ENCODE results near the gene TMEM170A. TPM values are rescaled to one million over a fixed set of nuclear protein-coding genes. Genes with fewer than 3 reads are reported as not detected.

The TMEM170A gene
- total RNA-seq (10 to 100 TPM; 20.7 to 29.0 (median 24.2) TPM), polyA plus RNA-seq (10 to 100 TPM in 1 of 2 donors, 1 to 10 TPM in 1; 8.6 to 14.8 TPM)
- long read RNA-seq, donor 1, full-length matches to known transcripts: 22 of 31 reads
- long read RNA-seq, donor 1, partial matches to known transcripts: 1 of 31 reads
- long read RNA-seq, donor 1, other reads (novel, unspliced or antisense): 8 of 31 reads
- long read RNA-seq, donor 2, full-length matches to known transcripts: 22 of 37 reads
- long read RNA-seq, donor 2, partial matches to known transcripts: 8 of 37 reads
- long read RNA-seq, donor 2, other reads (novel, unspliced or antisense): 7 of 37 reads
- long read RNA-seq, donor 3, full-length matches to known transcripts: 6 of 12 reads
- long read RNA-seq, donor 3, partial matches to known transcripts: 0 of 12 reads
- long read RNA-seq, donor 3, other reads (novel, unspliced or antisense): 6 of 12 reads

DNA sequence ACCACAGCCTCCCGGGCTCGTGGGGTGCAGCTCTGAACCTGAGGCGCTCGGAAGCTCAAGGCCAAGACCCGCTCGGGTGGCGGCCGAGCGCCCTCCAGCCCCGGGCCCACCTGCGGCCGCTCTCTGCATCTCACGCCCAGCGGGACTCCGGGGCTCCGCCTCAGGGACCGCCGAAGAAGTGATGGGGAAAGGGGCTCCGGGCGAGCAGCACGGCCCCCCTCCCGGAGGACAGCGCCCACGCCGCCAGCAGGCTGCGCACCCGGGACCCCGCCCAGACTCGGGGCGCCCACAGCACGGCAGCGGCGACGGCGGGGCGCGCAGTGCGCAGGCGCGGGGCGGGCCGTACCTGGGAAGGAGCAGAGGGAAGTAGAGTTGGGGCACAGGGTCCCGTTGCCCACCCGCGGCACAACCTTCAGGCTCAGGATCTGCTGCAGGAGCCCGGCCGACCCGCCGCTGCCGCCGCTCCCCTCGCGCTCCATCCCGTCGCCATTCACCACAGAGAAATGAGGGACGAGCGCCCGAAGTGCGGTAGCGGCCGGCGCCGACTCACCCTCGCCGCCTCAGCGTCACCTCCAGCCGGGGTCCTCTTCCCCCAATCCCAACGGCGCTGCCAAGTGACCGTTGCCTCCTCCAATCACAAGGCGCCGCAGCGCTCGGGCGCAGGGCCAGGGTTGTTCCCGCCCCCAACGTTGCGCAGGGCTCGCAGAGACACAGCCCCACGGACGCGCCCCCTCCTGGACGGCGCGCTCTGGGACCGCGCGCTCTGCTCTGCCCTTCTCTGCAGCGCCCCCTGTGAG is at the start of gene TMEM170A:
TMEM170A (minus strand) TSS at position 568 of the 797 bp plus-strand sequence; CDS start at position 479, 89 bp downstream.
- Histone ChIP-seq H3K27me3 (no peaks in the 10 kb centered on the region), H3K4me3 (peak within 1 kb of the TSS; percentile 98), H3K36me3 (no peaks in the 10 kb centered on the region), H3K4me1 (ENCODE audit: insufficient read depth) (no peaks in the 10 kb centered on the region), H3K27ac (peak within 1 kb of the TSS; percentile 92 to 95), H3K9me3 (no peaks in the 10 kb centered on the region)
- intact Hi-C loops (cut with DNase I): no loop called here
- 0 to 1% (median 0%) methylated on average over 37 to 88 of the region's 89 CpGs for WGBS, 3 donors
- peak; percentile 100 for DNase-seq
- TF ChIP-seq EP300 (IDR thresholded peaks at IDR 0.05) (peak; percentile 8), POLR2A (IDR thresholded peaks at IDR 0.05) (peak; percentile 94), CTCF (IDR thresholded peaks at IDR 0.05) (peak; percentile 100)

- WGBS, 3 donors: 43 to 49% (median 44%) methylated on average over 7 of the region's 7 CpGs
- DNase-seq: no peak
- no peak overlapping the region for H3K4me3 ChIP-seq
- intact Hi-C loops (cut with DNase I): no loop called here
- TF ChIP-seq POLR2A (IDR thresholded peaks at IDR 0.05) (no peak), CTCF (IDR thresholded peaks at IDR 0.05) (no peak), EP300 (IDR thresholded peaks at IDR 0.05) (no peak)
- H3K36me3 ChIP-seq: no peaks in the 10 kb centered on the region
- no peaks in the 10 kb centered on the region for H3K9me3 ChIP-seq
- H3K4me1 ChIP-seq (ENCODE audit: insufficient read depth): no peaks in the 10 kb centered on the region
- no peak overlapping the region for H3K27ac ChIP-seq
- no peaks in the 10 kb centered on the region for H3K27me3 ChIP-seq
Observed at GRCh38 chr16:75506574-75506973, 42.1 kb upstream of the TMEM170A start.

DNA sequence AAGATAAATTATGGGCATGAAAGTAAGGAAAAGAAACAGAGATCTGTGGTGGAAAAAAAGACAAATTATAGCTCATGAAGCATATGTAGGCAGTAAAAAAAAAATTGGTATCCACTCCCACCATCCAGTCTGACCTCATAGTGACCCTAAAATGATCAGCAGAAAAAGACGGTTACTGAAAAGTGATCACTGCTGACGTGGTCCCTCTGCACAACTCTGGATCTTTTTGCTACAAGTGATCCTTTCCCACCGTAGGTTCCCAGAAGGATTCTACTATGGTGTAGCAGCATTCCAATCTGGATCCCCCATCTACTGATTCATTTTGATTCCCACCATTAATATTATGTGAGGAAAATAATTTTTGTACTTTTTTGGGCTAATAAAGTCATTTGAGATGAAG is 41.6 kb upstream of the TMEM170A start:
- no peak overlapping the region for H3K4me3 ChIP-seq
- TF ChIP-seq EP300 (IDR thresholded peaks at IDR 0.05): no peak
- no peak for TF ChIP-seq POLR2A (IDR thresholded peaks at IDR 0.05)
- TF ChIP-seq CTCF (IDR thresholded peaks at IDR 0.05): no peak
- no peaks in the 10 kb centered on the region for H3K27me3 ChIP-seq
- WGBS, 3 donors: 63 to 72% (median 68%) methylated on average over 3 of the region's 3 CpGs
- intact Hi-C loops (cut with DNase I): no loop called here
- H3K9me3 ChIP-seq: no peaks in the 10 kb centered on the region
- DNase-seq: no peak
- H3K4me1 ChIP-seq (ENCODE audit: insufficient read depth): no peaks in the 10 kb centered on the region
- H3K27ac ChIP-seq: no peak overlapping the region
- no peaks in the 10 kb centered on the region for H3K36me3 ChIP-seq

GRCh38 chr16:75503801-75504200 is 39.3 kb upstream of the TMEM170A start:
- Histone ChIP-seq H3K36me3 (no peaks in the 10 kb centered on the region), H3K9me3 (no peaks in the 10 kb centered on the region), H3K4me1 (ENCODE audit: insufficient read depth) (no peaks in the 10 kb centered on the region), H3K27ac (no peak overlapping the region), H3K27me3 (no peaks in the 10 kb centered on the region), H3K4me3 (no peak overlapping the region)
- TF ChIP-seq CTCF (IDR thresholded peaks at IDR 0.05): no peak
- no peak for TF ChIP-seq POLR2A (IDR thresholded peaks at IDR 0.05)
- TF ChIP-seq EP300 (IDR thresholded peaks at IDR 0.05): no peak
- intact Hi-C loops (cut with DNase I): no loop called here
- DNase-seq: no peak
- WGBS, 3 donors: 88 to 94% (median 89%) methylated on average over 1 of the region's 1 CpG

All from ovary (tissue), 10 donors.